ENCODE results near the gene USP6NL. TPM values are rescaled to one million over a fixed set of nuclear protein-coding genes. Genes with fewer than 3 reads are reported as not detected.

The USP6NL gene
- total and polyA plus RNA-seq, 10 of the 15 experiments (the other 5 are each of a cell fraction or from before 2014, with no cell fraction given) = 4.0 to 27.7 (median 18.2) TPM

GRCh38 chr10:11443468-11444154 is 167.8 kb downstream of the USP6NL start:
- TF ChIP-seq ATF3 (IDR thresholded peaks at IDR 0.05; ENCODE audit: borderline replicate concordance, extremely low read depth, low read depth, low read length) (no peak), SMAD1 (IDR thresholded peaks at IDR 0.05; ENCODE audit: low read depth, partially characterized antibody) (no peak), BCLAF1 (IDR thresholded peaks at IDR 0.05) (no peak), USF2 (IDR thresholded peaks at IDR 0.05; ENCODE audit: borderline replicate concordance, low read depth, low read length) (no peak), SP1 (IDR thresholded peaks at IDR 0.05; ENCODE audit: low read depth, low read length) (no peak), PML (IDR thresholded peaks at IDR 0.05; ENCODE audit: low read length) (no peak), RB1 (IDR thresholded peaks at IDR 0.05; ENCODE audit: borderline replicate concordance) (no peak), BHLHE40 (IDR thresholded peaks at IDR 0.05; ENCODE audit: borderline replicate concordance in 1 of 2, low read depth in 2 of 2, low read length in 1 of 2) (no peak), PAX5 (IDR thresholded peaks at IDR 0.05; ENCODE audit: borderline replicate concordance, low read depth, low read length) (no peak), SMC3 (IDR thresholded peaks at IDR 0.05; ENCODE audit: borderline replicate concordance, low read length) (no peak), CEBPZ (IDR thresholded peaks at IDR 0.05; ENCODE audit: low read depth, low read length) (no peak), GATAD2B (conservative IDR thresholded peaks at IDR 0.05; ENCODE audit: low read depth) (no peak), SIN3A (IDR thresholded peaks at IDR 0.05; ENCODE audit: low read depth, low read length) (no peak), NRF1 (conservative IDR thresholded peaks at IDR 0.05; ENCODE audit: low read depth, low read length) (no peak), HCFC1 (IDR thresholded peaks at IDR 0.05; ENCODE audit: low read length) (no peak), ZNF384 (IDR thresholded peaks at IDR 0.05; ENCODE audit: borderline replicate concordance, low read depth, low read length) (no peak), SMAD5 (IDR thresholded peaks at IDR 0.05; ENCODE audit: low read depth) (no peak)
- no peak for DNase-seq (ENCODE audit: low read depth, low spot score)
- 76% methylated on average over 23 of the region's 23 CpGs for WGBS (ENCODE audit: insufficient coverage, insufficient replicate concordance, low lambda C conversion rate, missing lambda C conversion rate)
- ChIA-PET RAD21 (ENCODE audit: unreplicated experiment) (no interaction called here), POLR2A (interaction anchor here (0.6 kb wide), 1 partner anchor 747 kb away, joined by 4 read pairs; no protein-coding TSS in a partner anchor), SMC1A (ENCODE audit: uncharacterized antibody, unreplicated experiment) (no interaction called here), CTCF (interaction anchor here (0.5 kb wide), 1 partner anchor 79 kb away, joined by 3 read pairs; no protein-coding TSS in a partner anchor)
- Histone ChIP-seq H3K36me3 (ENCODE audit: control insufficient read depth in 2 of 2, insufficient read depth in 2 of 2, low read length in 1 of 2) (no peaks in the 10 kb centered on the region), H3K9me3 (replicated peaks; ENCODE audit: control insufficient read depth, insufficient read depth, low read length) (no peaks in the 10 kb centered on the region), H3K4me1 (ENCODE audit: control insufficient read depth, insufficient read depth, low read length) (peaks cover 38% of the 10 kb centered on the region), H3K9ac (ENCODE audit: control insufficient read depth, insufficient read depth, low read length) (no peak overlapping the region), H2AFZ (ENCODE audit: control insufficient read depth, low read depth, low read length) (no peak overlapping the region), H3K27me3 (replicated peaks in 1 of 2; ENCODE audit: control insufficient read depth in 2 of 2, insufficient read depth in 2 of 2, low read length in 1 of 2) (no peaks in the 10 kb centered on the region), H3K27ac (ENCODE audit: control insufficient read depth, insufficient read depth) (no peak overlapping the region), H3K79me2 (ENCODE audit: control insufficient read depth, insufficient read depth, low read length) (no peaks in the 10 kb centered on the region), H3K4me2 (ENCODE audit: control insufficient read depth, insufficient read depth) (no peak overlapping the region), H4K20me1 (ENCODE audit: control insufficient read depth, insufficient read depth) (no peaks in the 10 kb centered on the region), H3K4me3 (no peak overlapping the region)
- no peak for FAIRE-seq
- no TSS peak for BruUV-seq (replicated peaks)
- intact Hi-C loops (cut with micrococcal nuclease; ENCODE audit: unreplicated experiment) (loop anchor here (10.0 kb wide), 1 partner anchor 269 kb away; no protein-coding TSS in a partner anchor), in situ Hi-C loops (cut with MboI) (no loop called here)
- ATAC-seq = no peak

Data from GM12878 (cell line).